SK-N-SH (cell line): ENCODE results near the gene MFAP3.

ENCODE experiments used
- FOXJ3 ChIP-seq: sonication (generic); formaldehyde crosslinking; IDR thresholded peaks from 2 replicates; pipeline ENCODE4 v1.5.1; 2020; ENCODE audit warnings: mild to moderate bottlenecking, missing genetic modification reagents
- FOXM1 ChIP-seq: IDR thresholded peaks from 2 replicates; pipeline ENCODE4 v1.4.0; 2012; ENCODE audit warnings: low read depth, mild to moderate bottlenecking
- POLR2AphosphoS5 ChIP-seq: IDR thresholded peaks from 2 replicates; pipeline ENCODE4 v1.6.1; 2012; ENCODE audit warnings: low read depth, low read length
- RFX5 ChIP-seq: IDR thresholded peaks from 2 replicates; pipeline ENCODE4 v1.6.1; 2012; ENCODE audit warnings: mild to moderate bottlenecking, improper control_type of control experiment, low read length
- RXRA ChIP-seq: IDR thresholded peaks from 2 replicates; pipeline ENCODE4 v1.4.0; 2012; ENCODE audit warnings: low read depth, mild to moderate bottlenecking, borderline replicate concordance
- TCF12 ChIP-seq: IDR thresholded peaks from 2 replicates; pipeline ENCODE4 v1.4.0; 2012
- TEAD4 ChIP-seq: IDR thresholded peaks from 2 replicates; pipeline ENCODE4 v1.4.0; 2012; ENCODE audit warnings: mild to moderate bottlenecking, borderline replicate concordance; ENCODE audit not compliant: insufficient read depth
- YY1 ChIP-seq: IDR thresholded peaks from 2 replicates; pipeline ENCODE4 v1.4.0; 2012; ENCODE audit warnings: low read depth, mild to moderate bottlenecking
- TF ChIP-seq, protein P1 (sequence below): fragments of 200-600 bp; sonication (generic); IDR thresholded peaks from 2 replicates; pipeline ENCODE4 v1.6.1; 2017; ENCODE audit warnings: antibody characterized with exemption, mild to moderate bottlenecking, moderate library complexity
- TF ChIP-seq, protein P2 (sequence below): IDR thresholded peaks from 2 replicates; pipeline ENCODE4 v1.4.0; 2012; ENCODE audit warnings: low read depth, borderline replicate concordance
- TF ChIP-seq, protein P3 (sequence below): IDR thresholded peaks from 2 replicates; pipeline ENCODE4 v1.6.1; 2012; ENCODE audit warnings: mild to moderate bottlenecking, low read depth, low read length, moderate library complexity

DNA sequence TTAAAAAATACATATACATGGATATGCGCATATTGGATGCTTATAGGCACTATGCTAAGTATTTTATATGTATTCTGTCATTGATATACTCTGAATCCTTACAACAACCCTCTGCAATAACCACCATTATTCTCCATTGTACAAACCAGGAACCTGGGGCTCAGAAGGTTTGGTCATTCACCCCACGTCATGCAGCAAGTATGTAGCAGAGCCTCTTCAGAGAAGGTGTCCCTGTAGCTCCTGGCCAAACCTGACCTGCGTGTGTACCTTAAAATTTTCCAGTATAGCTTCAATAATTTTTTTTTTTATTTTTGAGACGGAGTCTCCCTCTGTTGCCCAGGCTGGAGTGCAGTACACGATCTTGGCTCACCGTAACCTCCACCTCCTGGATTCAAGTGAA, 51.9 kb downstream of the MFAP3 start:
- TF ChIP-seq RFX5 (no peak), YY1 (no peak), TCF12 (no peak), RXRA (no peak), FOXM1 (no peak), FOXJ3 (no peak), POLR2AphosphoS5 (no peak), TEAD4 (no peak)
- TF ChIP-seq, protein P1, sequence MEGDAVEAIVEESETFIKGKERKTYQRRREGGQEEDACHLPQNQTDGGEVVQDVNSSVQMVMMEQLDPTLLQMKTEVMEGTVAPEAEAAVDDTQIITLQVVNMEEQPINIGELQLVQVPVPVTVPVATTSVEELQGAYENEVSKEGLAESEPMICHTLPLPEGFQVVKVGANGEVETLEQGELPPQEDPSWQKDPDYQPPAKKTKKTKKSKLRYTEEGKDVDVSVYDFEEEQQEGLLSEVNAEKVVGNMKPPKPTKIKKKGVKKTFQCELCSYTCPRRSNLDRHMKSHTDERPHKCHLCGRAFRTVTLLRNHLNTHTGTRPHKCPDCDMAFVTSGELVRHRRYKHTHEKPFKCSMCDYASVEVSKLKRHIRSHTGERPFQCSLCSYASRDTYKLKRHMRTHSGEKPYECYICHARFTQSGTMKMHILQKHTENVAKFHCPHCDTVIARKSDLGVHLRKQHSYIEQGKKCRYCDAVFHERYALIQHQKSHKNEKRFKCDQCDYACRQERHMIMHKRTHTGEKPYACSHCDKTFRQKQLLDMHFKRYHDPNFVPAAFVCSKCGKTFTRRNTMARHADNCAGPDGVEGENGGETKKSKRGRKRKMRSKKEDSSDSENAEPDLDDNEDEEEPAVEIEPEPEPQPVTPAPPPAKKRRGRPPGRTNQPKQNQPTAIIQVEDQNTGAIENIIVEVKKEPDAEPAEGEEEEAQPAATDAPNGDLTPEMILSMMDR: no peak
- TF ChIP-seq, protein P2, sequence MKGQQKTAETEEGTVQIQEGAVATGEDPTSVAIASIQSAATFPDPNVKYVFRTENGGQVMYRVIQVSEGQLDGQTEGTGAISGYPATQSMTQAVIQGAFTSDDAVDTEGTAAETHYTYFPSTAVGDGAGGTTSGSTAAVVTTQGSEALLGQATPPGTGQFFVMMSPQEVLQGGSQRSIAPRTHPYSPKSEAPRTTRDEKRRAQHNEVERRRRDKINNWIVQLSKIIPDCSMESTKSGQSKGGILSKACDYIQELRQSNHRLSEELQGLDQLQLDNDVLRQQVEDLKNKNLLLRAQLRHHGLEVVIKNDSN: no peak
- TF ChIP-seq, protein P3, sequence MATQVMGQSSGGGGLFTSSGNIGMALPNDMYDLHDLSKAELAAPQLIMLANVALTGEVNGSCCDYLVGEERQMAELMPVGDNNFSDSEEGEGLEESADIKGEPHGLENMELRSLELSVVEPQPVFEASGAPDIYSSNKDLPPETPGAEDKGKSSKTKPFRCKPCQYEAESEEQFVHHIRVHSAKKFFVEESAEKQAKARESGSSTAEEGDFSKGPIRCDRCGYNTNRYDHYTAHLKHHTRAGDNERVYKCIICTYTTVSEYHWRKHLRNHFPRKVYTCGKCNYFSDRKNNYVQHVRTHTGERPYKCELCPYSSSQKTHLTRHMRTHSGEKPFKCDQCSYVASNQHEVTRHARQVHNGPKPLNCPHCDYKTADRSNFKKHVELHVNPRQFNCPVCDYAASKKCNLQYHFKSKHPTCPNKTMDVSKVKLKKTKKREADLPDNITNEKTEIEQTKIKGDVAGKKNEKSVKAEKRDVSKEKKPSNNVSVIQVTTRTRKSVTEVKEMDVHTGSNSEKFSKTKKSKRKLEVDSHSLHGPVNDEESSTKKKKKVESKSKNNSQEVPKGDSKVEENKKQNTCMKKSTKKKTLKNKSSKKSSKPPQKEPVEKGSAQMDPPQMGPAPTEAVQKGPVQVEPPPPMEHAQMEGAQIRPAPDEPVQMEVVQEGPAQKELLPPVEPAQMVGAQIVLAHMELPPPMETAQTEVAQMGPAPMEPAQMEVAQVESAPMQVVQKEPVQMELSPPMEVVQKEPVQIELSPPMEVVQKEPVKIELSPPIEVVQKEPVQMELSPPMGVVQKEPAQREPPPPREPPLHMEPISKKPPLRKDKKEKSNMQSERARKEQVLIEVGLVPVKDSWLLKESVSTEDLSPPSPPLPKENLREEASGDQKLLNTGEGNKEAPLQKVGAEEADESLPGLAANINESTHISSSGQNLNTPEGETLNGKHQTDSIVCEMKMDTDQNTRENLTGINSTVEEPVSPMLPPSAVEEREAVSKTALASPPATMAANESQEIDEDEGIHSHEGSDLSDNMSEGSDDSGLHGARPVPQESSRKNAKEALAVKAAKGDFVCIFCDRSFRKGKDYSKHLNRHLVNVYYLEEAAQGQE: no peak
